Kidney glomerular epithelial cell (primary cell): Measurements from ENCODE around the gene ERF.
A peak's percentile ranks its signal among the peaks of the same experiment; 100 is the strongest.
"Not testable (repeated sequence)": the region's sequence is repeated elsewhere in the genome, so short reads cannot be mapped to it uniquely, and the experiment has no call there.

Source experiments
- DNase-seq: peaks from one replicate; lab custom pipeline; 2025; lab: John Stamatoyannopoulos, UW

Gene ERF

DNA sequence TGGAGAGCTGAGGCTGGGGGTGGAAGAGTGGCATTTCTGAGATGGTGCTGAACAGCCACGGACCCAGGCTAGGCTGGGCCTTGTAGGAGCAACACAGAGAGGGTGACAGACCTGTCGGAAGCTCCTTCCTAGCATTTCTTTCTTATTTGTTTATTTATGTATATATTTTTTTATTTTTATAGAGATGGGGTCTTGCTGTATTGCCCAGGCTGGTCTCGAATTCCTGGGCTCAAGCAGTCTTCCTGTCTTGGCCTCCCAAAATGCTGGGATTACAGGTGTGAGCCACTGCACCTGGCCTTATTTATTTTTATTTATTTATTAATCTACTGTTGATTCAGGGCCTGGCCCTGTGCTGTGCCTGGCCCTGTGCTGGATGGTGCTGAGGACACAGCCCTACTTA lies 20.6 kb upstream of the ERF start:
- DNase-seq, result no peak

- no peak for DNase-seq
Measured at GRCh38 chr19:42275103-42275502, 20.2 kb upstream of the ERF start.

DNA sequence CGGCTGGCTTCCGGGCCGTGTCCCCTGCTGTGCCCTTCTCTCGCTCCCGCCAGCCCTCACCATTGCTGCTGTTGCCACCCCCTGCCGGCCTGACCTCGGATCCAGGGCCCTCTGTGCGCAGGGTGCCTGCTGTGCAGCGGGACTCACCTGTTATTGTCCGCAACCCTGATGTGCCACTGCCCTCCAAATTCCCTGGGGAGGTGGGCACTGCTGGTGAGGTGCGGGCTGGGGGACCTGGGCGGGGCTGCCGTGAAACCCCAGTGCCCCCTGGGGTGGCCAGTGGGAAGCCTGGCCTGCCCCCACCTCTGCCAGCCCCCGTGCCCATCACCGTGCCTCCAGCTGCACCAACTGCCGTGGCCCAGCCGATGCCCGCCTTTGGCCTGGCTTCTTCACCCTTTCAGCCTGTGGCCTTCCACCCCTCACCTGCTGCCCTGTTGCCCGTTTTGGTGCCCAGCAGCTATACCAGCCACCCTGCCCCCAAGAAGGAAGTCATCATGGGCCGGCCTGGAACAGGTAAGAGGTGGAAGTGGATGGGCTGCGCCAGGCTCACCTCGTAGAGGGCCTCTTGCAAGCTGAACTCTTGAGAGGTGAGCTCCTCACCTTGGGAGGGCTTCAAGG lies 19.2 kb upstream of the ERF start:
- no peak for DNase-seq

DNA sequence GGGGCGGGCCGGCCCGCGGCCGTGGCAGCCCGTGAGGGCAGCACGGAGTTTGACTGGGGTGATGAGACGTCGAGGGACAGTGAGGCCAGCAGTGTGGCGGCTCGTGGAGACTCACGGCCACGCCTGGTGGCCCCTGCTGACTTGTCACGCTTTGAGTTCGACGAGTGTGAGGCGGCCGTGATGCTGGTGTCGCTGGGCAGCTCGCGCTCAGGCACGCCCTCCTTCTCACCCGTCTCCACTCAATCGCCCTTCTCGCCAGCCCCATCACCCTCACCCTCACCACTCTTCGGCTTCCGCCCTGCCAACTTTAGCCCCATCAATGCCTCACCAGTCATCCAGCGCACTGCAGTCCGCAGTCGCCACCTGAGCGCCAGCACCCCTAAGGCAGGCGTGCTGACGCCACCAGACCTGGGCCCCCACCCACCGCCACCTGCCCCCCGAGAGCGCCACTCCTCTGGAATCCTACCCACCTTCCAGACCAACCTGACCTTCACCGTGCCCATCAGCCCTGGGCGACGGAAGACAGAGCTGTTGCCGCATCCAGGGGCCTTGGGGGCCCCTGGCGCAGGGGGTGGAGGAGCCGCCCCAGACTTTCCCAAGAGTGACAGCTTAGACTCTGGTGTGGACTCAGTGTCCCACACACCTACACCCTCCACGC lies 18.6 kb upstream of the ERF start:
- no peak for DNase-seq

DNA sequence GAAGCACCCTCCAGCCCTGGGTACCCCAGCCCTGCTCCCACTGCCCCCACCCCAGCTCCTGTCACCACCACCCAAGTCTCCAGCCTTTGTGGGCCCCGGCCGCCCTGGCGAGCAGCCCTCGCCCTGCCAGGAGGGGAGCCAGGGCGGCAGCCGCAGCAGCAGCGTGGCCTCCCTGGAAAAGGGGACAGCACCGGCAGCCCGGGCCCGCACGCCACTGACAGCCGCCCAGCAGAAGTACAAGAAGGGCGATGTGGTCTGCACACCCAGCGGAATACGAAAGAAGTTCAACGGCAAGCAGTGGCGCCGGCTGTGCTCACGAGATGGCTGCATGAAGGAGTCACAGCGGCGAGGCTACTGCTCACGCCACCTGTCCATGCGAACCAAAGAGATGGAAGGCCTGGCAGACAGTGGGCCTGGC lies 18.1 kb upstream of the ERF start:
- DNase-seq, result no peak

- DNase-seq, result no peak
Measured at GRCh38 chr19:42272535-42272897, 17.6 kb upstream of the ERF start.

GRCh38 chr19:42271861-42272534 lies 17.1 kb upstream of the ERF start:
- DNase-seq, result no peak

- DNase-seq, result no peak
Measured at GRCh38 chr19:42271045-42271419, 16.1 kb upstream of the ERF start.

DNA sequence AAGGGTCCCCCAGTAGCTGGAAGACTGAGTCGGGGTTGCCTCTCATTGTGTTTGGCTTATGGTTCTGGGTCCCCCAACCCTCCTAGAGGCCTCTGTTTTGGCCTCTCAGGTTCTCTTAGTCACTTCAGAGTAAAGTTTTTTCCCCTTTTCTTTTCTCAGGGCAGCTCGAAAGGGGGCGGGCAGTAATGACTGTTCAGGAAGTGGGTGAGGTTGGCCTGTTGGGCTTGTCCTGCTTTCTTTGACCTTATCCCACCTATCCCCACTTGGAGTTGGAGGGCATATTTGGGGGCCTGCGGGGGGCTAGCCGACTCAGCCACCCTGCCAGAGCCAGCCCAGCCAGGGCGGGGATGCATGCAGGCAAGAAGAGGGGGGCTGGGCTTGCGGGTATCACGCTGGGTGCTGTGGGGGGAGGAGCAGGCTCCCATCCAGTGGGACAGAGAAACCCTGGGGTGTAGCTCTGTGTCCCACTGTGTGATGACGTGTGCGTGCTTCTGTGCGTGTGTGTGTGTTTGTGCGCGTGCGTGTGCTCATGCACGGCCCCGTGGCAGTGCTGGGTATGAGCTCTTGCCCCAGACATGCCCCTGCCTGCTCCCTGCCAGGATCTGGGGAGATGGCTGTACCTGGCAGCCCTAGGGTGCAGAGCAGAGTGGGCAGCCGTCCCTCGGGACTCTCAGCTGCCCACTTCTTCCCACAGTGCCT lies 15.6 kb upstream of the ERF start:
- DNase-seq, result peak; percentile 50

DNA sequence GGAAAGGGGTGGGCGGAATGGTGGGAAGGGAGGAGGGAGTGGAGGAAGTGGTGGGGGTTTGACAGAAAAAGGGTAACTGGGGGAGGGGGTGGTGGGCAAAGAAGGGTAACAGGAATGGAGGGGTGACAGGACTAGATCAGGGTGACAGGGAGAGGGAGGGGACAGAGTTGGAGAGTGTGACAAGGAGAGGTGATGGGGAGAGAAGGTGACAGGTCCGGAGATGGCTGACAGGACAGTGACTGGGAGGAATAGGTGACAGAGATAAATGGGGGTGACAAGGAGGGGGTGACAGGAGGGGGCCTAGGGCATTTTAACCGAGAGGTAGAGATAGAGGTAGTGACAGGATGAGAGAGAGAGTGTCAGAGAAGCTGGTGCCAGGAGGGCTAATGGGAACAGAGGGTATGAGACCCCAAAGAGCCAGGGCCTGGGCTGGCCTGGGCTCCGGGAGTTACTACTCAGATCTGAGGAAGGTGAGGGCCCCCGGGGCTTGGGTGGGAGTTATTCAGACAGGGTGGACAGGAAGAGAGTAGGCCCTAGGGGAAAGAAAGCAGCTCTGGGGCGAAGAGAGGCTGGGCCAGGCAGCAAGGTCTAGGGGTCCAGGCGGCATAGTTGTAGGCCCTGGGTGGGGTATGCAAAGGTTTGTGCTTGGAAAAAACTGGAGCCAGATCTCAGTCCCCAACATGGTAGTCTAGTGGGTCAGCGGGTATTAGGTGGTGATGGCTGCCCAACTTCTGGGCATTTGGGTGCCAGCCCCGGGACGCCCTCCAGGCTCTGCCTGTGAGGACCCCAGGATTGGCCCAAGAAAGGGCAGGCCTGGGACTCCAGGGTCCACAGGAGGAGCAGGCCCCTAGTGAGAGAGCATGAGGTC lies 14.8 kb upstream of the ERF start:
- no peak for DNase-seq

DNA sequence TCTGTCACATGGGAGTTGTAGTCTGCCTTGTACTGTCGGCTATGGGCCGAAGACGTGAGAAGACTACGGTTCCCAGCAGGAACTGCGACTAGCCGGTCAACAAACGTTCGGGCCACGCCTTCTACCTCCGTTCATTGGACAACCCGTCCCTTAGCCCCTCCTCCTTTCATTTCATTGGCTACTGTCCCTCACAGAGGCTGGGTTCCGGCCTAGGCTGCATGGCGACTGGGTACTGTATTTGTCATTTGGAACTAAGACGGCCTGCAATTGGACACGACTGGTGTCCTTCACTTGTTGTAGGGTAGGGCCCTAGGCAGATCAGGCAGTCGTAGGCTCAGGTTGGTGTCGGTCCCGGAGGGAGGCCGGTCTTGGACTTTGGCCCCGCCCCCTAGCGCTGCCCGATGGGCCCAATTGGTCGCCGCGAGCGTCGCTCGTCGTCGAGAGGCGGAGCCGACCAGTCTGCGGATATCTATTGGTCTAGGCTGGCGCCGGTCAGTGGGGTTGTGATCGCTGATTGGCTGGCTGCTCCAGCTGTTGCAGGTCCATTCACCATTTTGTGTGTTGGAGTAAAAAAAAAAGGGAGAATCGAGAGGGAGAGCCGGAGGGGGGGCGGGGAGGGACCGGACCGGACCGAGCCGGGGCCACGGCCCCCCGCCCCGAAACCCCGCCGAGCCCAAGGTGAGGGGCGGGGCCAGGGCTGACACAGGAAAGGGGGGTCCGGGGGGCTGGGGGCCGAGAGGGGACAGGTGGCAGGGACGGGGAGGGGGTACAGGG lies 14.0 kb upstream of the ERF start, which contains the start of gene CIC:
Gene CIC (plus strand): TSS at position 549 of the 774 bp plus-strand sequence. CDS start 2,532 bp downstream, outside the sequence.
- DNase-seq, result peak; percentile 100

DNA sequence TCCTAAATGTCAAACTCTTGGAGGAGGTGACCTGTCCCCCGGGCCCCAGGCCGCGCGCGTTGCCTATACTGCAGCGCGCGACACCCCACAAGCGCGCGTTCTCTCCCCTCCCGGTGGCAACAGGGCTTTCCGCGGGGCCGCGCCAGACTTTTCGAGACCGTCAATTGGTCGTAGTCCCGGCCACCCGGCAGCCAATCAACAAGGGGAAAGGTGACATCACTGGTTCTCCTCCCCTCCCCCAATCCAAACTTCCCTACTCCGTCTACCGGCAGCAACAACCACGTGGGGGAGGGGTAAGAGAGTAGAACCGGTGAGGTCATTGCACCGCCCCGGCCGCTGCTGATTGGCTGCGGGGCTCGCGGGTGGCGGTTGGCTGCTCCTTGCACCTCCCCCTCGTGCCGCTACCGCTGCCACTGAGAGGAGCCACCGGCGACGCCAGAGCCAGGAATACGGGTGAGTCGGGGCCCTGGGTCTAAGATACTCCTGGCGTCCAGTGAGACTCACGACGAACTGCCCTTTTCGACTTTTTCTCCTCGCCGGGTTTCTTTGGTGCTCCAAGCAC lies 13.3 kb upstream of the ERF start:
- DNase-seq, result peak; percentile 97

- DNase-seq, result no peak
Measured at GRCh38 chr19:42267644-42268141, 12.8 kb upstream of the ERF start.

GRCh38 chr19:42266928-42267603 lies 12.1 kb upstream of the ERF start:
- DNase-seq, result not testable (repeated sequence)

DNA sequence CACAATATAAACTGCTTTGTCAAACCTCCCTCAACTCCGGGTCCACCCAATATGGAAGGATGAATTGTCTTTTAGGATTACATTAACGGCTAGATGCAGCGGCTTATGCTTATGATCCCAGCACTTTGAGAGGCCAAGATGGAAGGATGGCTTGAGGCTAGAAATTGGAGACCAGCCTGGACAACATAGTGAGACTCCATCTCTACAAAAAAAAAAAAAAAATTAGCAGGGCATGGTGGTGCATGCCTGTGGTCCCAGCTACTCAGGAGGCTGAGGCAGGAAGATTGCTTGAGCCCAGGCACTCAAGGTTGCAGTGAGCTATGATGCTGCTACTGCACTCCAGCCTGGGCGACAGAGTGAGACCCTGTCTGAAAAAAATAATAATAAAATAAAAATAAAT lies 11.2 kb upstream of the ERF start:
- DNase-seq, result not testable (repeated sequence)

DNA sequence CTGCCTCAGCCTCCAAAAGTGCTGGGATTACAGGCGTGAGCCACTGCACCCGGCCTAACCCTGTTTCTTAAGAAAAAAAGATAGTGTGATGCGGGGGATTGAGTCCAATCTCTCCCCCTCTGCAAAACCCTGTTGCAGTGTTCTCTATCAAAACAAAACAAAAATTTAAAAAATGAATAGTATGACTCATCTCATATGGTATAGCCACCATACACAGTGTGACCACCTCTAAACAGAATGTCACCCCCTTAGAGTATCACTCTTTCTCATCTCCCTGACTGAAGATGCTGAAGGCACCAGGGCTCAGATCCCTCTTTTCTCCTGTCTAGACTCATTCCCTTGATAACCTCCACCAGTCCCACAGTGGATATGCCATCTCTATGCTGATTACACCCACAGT lies 6.8 kb upstream of the ERF start:
- no peak for DNase-seq

- DNase-seq, result not testable (repeated sequence)
Measured at GRCh38 chr19:42257842-42258241, 2.9 kb upstream of the ERF start.

- peak; percentile 45 for DNase-seq
Measured at GRCh38 chr19:42255766-42256745, 1.1 kb upstream of the ERF start.
